HL-60 (cell line): Measurements from ENCODE around the gene IQCE.

ENCODE experiments used
- DNase-seq, 2 experiments: peaks; one replicate each; pipeline ENCODE4 v3.0.0-alpha.2; 2010 to 2020; ENCODE audit warnings: low read depth in 1 of 2, low spot score in 1 of 2
- H3K27ac ChIP-seq: fragments of 250-450 bp; sonication (Bioruptor Pico); replicated peaks from 2 replicates; pipeline ENCODE4 v1.5.1; 2020; ENCODE audit warnings: mild to moderate bottlenecking, moderate library complexity
- H3K27me3 ChIP-seq: fragments of 250-450 bp; sonication (Bioruptor Pico); 2 replicates; pipeline ENCODE4 v1.5.1; 2021; ENCODE audit warnings: mild to moderate bottlenecking, moderate library complexity; ENCODE audit not compliant: insufficient read depth, poor library complexity, severe bottlenecking
- H3K4me3 ChIP-seq: replicated peaks from 2 replicates; pipeline ENCODE4 v1.5.1; 2011; ENCODE audit warnings: mild to moderate bottlenecking, control low read depth, low read length; ENCODE audit not compliant: insufficient read depth
- GABPA ChIP-seq: IDR thresholded peaks from 2 replicates; pipeline ENCODE4 v1.6.1; 2012; ENCODE audit warnings: low read depth
- POLR2AphosphoS5 ChIP-seq: IDR thresholded peaks from 2 replicates; pipeline ENCODE4 v1.6.1; 2012; ENCODE audit warnings: low read depth
- REST ChIP-seq: IDR thresholded peaks from 2 replicates; pipeline ENCODE4 v1.6.1; 2012; ENCODE audit warnings: low read depth; ENCODE audit not compliant: insufficient replicate concordance
- SPI1 ChIP-seq: IDR thresholded peaks from 2 replicates; pipeline ENCODE4 v1.6.1; 2012; ENCODE audit warnings: low read depth, mild to moderate bottlenecking, borderline replicate concordance
- long read RNA-seq: library from polyadenylated mRNA; unstranded; transcript quantifications from one replicate; pipeline ENCODE4 v2.0.0, GENCODE V29; 2020
- TF ChIP-seq, protein P1 (sequence below): IDR thresholded peaks from one replicate; pipeline ENCODE4 v1.5.1; 2011; ENCODE audit warnings: low read length, control low read depth, inconsistent platforms; ENCODE audit not compliant: insufficient read depth

The IQCE gene, protein sequence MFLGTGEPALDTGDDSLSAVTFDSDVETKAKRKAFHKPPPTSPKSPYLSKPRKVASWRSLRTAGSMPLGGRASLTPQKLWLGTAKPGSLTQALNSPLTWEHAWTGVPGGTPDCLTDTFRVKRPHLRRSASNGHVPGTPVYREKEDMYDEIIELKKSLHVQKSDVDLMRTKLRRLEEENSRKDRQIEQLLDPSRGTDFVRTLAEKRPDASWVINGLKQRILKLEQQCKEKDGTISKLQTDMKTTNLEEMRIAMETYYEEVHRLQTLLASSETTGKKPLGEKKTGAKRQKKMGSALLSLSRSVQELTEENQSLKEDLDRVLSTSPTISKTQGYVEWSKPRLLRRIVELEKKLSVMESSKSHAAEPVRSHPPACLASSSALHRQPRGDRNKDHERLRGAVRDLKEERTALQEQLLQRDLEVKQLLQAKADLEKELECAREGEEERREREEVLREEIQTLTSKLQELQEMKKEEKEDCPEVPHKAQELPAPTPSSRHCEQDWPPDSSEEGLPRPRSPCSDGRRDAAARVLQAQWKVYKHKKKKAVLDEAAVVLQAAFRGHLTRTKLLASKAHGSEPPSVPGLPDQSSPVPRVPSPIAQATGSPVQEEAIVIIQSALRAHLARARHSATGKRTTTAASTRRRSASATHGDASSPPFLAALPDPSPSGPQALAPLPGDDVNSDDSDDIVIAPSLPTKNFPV
- long read RNA-seq, full-length matches to known transcripts: 2 of 2 reads
- long read RNA-seq, partial matches to known transcripts: 0 of 2 reads
- long read RNA-seq, other reads (novel, unspliced or antisense): 0 of 2 reads

DNA sequence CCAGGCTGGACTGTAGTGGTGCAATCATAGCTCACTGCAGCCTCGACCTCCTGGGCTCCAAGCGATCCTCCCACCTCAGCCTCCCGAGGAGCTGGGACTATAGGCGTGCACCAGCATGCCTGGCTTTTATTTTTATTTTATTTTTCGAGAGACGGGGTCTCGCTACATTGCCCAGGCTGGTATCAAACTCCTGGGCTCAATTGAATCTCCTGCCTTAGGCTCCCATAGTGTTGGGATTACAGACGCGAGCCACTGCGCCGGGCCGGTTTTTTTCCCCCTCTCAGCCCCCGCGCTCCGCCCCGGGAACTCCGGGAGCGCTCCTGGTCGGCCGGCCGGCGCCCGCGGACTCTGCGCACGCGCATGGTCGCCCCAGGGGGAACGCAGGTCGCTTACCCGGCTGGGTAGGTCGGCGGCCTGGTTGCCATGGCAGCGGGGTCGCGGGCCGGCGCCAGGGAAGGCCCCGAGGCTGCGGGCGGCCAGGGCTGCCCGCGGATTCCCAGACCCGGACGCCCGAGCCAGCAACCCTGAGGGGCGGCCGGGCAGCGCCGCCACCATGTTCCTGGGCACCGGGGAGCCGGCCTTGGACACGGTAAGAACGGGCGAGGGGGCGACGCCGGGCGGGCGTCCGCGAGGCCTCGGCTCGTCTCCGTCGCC is at the start of gene IQCE:
Gene IQCE, plus strand, starts transcription at position 351 of the 654 bp plus-strand sequence. Its CDS starts 203 bp downstream, at position 554.
- Histone ChIP-seq H3K27ac (peak within 1 kb of the TSS; percentile 62), H3K4me3 (peak within 1 kb of the TSS; percentile 86), H3K27me3 (no peaks in the 10 kb centered on the region)
- TF ChIP-seq, protein P1, sequence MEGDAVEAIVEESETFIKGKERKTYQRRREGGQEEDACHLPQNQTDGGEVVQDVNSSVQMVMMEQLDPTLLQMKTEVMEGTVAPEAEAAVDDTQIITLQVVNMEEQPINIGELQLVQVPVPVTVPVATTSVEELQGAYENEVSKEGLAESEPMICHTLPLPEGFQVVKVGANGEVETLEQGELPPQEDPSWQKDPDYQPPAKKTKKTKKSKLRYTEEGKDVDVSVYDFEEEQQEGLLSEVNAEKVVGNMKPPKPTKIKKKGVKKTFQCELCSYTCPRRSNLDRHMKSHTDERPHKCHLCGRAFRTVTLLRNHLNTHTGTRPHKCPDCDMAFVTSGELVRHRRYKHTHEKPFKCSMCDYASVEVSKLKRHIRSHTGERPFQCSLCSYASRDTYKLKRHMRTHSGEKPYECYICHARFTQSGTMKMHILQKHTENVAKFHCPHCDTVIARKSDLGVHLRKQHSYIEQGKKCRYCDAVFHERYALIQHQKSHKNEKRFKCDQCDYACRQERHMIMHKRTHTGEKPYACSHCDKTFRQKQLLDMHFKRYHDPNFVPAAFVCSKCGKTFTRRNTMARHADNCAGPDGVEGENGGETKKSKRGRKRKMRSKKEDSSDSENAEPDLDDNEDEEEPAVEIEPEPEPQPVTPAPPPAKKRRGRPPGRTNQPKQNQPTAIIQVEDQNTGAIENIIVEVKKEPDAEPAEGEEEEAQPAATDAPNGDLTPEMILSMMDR: no peak
- TF ChIP-seq REST: no peak
- TF ChIP-seq POLR2AphosphoS5: no peak
- TF ChIP-seq SPI1: no peak
- TF ChIP-seq GABPA: no peak
- peak; percentile 79 to 91 for DNase-seq

- TF ChIP-seq SPI1: no peak
- TF ChIP-seq REST: no peak
- TF ChIP-seq, protein P1: no peak
- no peak for TF ChIP-seq POLR2AphosphoS5
- TF ChIP-seq GABPA: no peak
- H3K27ac ChIP-seq: no peak overlapping the region
- DNase-seq: no peak
- no peaks in the 10 kb centered on the region for H3K27me3 ChIP-seq
- H3K4me3 ChIP-seq: no peak overlapping the region
Observed at GRCh38 chr7:2509298-2509906, 49.4 kb upstream of the IQCE start.

- Histone ChIP-seq H3K4me3 (no peak overlapping the region), H3K27ac (peak overlapping the region; percentile 81), H3K27me3 (no peaks in the 10 kb centered on the region)
- DNase-seq: no peak
- no peak for TF ChIP-seq REST
- TF ChIP-seq GABPA: no peak
- TF ChIP-seq, protein P1: no peak
- TF ChIP-seq SPI1: no peak
- TF ChIP-seq POLR2AphosphoS5: no peak
Observed at GRCh38 chr7:2510130-2510776, 48.5 kb upstream of the IQCE start.
